Measurements from ENCODE around the gene NAA50. TPM values are rescaled to one million over a fixed set of nuclear protein-coding genes. Genes with fewer than 3 reads are reported as not detected.
A peak's percentile ranks its signal among the peaks of the same experiment; 100 is the strongest.

The NAA50 gene
- total and polyA plus RNA-seq, 9 donors = 41.1 to 114 (median 89.7) TPM

- Histone ChIP-seq H3K4me1 (ENCODE audit: insufficient read depth) (peaks cover 2% of the 10 kb centered on the region), H3K27me3 (no peaks in the 10 kb centered on the region), H3K27ac (peak overlapping the region in 1 of 2 donors; percentile 23), H3K9me3 (no peaks in the 10 kb centered on the region), H3K36me3 (no peaks in the 10 kb centered on the region), H3K4me3 (no peak overlapping the region)
- 3 to 7% (median 4%) methylated on average over 3 of the region's 3 CpGs for WGBS, 3 donors
- intact Hi-C loops (cut with DNase I) = no loop called here
- DNase-seq = peak in 3 of 5 donors; percentile 12 to 32 (median 26)
- TF ChIP-seq POLR2A (IDR thresholded peaks at IDR 0.05) (no peak), CTCF (IDR thresholded peaks at IDR 0.05) (peak; percentile 62 to 71 (median 63))
These were observed 9.4 kb downstream of the NAA50 start for GRCh38 chr3:113736548-113737089.

GRCh38 chr3:113731694-113732093 is 14.4 kb downstream of the NAA50 start:
- H3K27me3 ChIP-seq = no peaks in the 10 kb centered on the region
- no peak overlapping the region for H3K27ac ChIP-seq
- H3K9me3 ChIP-seq = no peaks in the 10 kb centered on the region
- no peak for DNase-seq
- H3K4me1 ChIP-seq (ENCODE audit: insufficient read depth) = no peaks in the 10 kb centered on the region
- no peak overlapping the region for H3K4me3 ChIP-seq
- TF ChIP-seq POLR2A (IDR thresholded peaks at IDR 0.05) = no peak
- no peak for TF ChIP-seq EP300 (IDR thresholded peaks at IDR 0.05)
- TF ChIP-seq CTCF (IDR thresholded peaks at IDR 0.05) = no peak
- H3K36me3 ChIP-seq = no peaks in the 10 kb centered on the region
- 88 to 89% (median 89%) methylated on average over 4 of the region's 4 CpGs for WGBS, 3 donors
- intact Hi-C loops (cut with DNase I) = no loop called here

- intact Hi-C loops (cut with DNase I) = no loop called here
- H3K9me3 ChIP-seq = no peaks in the 10 kb centered on the region
- no peaks in the 10 kb centered on the region for H3K36me3 ChIP-seq
- no peak for DNase-seq
- H3K27me3 ChIP-seq = no peaks in the 10 kb centered on the region
- TF ChIP-seq POLR2A (IDR thresholded peaks at IDR 0.05) (no peak), CTCF (IDR thresholded peaks at IDR 0.05) (no peak)
- no peak overlapping the region for H3K27ac ChIP-seq
- H3K4me1 ChIP-seq (ENCODE audit: insufficient read depth) = no peaks in the 10 kb centered on the region
- no peak overlapping the region for H3K4me3 ChIP-seq
- WGBS, 3 donors = 93 to 96% (median 94%) methylated on average over 1 of the region's 1 CpG
These were observed 15.5 kb downstream of the NAA50 start for GRCh38 chr3:113730550-113730949.

GRCh38 chr3:113728661-113729060 is 17.4 kb downstream of the NAA50 start:
- H3K4me3 ChIP-seq = no peak overlapping the region
- no peak for DNase-seq
- whole genome bisulfite sequencing, 3 donors = 94 to 99% (median 97%) methylated on average over 2 of the region's 2 CpGs
- H3K27me3 ChIP-seq = no peaks in the 10 kb centered on the region
- TF ChIP-seq EP300 (IDR thresholded peaks at IDR 0.05) (no peak), CTCF (IDR thresholded peaks at IDR 0.05) (no peak), POLR2A (IDR thresholded peaks at IDR 0.05) (no peak)
- H3K27ac ChIP-seq = no peak overlapping the region
- H3K9me3 ChIP-seq = no peaks in the 10 kb centered on the region
- intact Hi-C loops (cut with DNase I) = no loop called here
- H3K36me3 ChIP-seq = no peaks in the 10 kb centered on the region
- H3K4me1 ChIP-seq (ENCODE audit: insufficient read depth) = peaks cover 1% of the 10 kb centered on the region

Data from ovary (tissue), 9 donors.